GM03348 (cell line): ENCODE results near the gene B3GNT4.
A peak's percentile ranks its signal among the peaks of the same experiment; 100 is the strongest.
"Not testable (repeated sequence)": the region's sequence is repeated elsewhere in the genome, so short reads cannot be mapped to it uniquely, and the experiment has no call there.

Source experiments
- DNase-seq: peaks from one replicate; pipeline ENCODE4 v3.0.0; 2012; ENCODE audit warnings: low spot score

B3GNT4 gene

GRCh38 chr12:122216445-122216844 lies 12.9 kb downstream of the B3GNT4 start:
- no peak for DNase-seq

GRCh38 chr12:122225683-122226365 lies 22.3 kb downstream of the B3GNT4 start, which contains the start of gene DIABLO:
Gene DIABLO (minus strand): TSS chr12:122226052. CDS start chr12:122226014, 38 bp downstream.
- peak; percentile 100 for DNase-seq

DNA sequence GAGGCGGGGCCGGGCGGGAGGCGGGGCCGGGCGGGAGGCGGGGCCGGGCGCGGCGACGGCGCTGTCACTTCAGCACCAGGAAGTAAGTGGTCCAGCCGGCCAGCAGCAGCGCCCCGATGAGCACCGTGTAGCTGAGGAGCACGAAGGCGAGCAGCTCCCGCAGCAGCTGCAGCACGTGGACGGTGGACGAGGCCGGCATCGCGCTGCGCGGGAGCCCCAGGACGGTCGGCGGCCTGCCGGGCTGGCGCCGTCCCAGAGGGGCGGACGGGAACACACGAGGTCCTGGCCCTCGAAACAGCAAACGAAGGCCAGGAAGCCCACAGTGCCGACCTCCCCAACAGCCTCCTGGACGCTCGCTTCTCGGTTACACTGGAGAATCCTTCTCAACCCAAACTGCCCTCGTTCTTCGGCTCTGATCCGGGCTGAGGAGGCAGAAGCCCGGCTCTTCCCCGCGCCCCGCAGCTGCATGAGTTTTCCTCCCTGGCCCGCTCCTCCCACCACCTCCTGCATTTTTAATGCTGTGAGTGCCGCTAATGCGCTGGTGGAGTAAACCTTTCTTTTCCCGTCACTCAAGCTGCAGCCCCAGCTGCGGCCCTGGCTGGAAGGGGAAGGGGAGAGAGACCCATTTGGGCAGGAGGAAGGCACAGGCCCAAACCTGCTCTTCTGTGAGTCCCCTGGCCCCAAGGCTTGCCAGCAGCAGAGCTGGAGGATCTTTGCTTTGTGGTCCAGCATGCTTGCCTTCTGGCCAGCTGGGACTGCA lies 23.0 kb downstream of the B3GNT4 start:
- no peak for DNase-seq

DNA sequence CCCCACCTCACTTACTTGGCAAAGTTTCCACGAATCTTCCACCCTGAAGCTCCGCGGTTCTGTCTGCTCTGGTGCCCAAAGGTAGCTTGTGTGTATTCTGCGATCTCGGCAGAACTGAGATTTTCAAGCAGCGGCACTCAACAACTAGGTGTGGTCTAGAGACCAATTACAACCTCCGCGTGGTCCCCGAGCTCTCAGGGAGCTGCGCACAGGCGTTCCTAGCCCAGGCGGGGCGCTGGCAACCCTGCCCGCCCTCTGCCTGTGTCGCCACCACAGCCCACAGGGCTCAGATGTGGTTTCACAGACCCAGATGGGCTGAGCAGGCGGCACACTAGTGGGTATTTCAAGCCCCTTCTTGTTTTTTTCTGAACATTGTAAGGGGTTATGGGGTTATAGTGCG lies 23.8 kb downstream of the B3GNT4 start:
- DNase-seq: no peak

GRCh38 chr12:122228092-122228491 lies 24.6 kb downstream of the B3GNT4 start:
- no peak for DNase-seq

- DNase-seq: no peak
These were observed 27.3 kb downstream of the B3GNT4 start for GRCh38 chr12:122230798-122231197.

- no peak for DNase-seq
These were observed 29.2 kb downstream of the B3GNT4 start for GRCh38 chr12:122232691-122233090.

- no peak for DNase-seq
These were observed 32.2 kb downstream of the B3GNT4 start for GRCh38 chr12:122235741-122236140.

DNA sequence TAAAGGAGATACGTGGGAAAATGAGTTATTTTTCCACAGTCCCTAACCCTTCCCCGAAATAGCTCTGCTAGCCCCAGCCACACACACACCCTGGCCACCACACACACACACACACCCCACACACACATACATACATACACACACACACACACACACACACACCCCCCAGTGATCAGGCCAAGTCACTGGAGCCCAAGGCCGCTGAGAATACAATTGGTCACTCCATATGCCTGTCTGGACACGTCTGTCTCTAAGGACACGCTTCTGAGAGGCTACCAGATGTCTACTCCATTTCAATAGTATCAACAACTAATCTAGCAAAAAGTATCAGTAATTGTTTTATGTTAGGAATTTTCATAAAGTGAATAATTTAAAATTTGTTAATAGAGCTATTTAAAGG lies 35.4 kb downstream of the B3GNT4 start:
- DNase-seq: no peak

- DNase-seq: no peak
These were observed 40.5 kb downstream of the B3GNT4 start for GRCh38 chr12:122243965-122244364.

DNA sequence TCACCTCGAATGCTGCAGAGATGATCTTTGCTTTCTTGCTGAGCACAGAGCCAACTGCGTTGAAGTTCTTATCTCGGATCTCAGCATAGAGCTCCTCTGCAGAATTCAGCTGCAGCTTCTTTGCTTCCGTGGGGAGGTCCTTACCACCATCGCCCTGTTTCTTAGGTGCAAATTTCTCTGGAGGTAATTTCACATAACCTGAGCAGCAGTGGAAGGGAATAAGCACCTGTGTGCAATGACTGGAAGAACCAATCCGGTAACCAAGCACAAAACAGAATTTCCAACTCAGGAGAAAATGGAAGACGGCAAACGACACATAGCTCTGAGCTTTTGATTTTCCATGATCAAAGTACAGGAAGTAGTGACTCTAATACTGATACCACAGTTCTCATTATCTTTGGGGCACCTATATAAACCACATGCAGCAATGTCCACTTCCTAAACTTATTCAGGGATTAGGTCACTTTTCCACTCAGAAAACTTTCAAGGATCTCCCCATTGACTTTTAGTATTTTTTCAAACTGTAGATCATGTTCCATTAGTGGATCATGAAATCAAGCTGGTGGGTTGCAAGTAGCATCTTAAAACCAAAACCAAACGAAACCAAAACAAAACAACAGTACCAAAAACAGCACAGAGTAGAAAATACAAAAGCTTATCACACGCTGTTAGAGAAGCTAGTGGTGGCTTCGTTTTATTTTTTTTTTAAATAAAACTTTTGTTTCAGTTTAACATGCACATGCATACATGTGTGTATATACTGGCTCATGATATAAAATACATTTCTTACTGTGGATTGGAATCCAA lies 41.3 kb downstream of the B3GNT4 start:
- peak; percentile 13 for DNase-seq

DNA sequence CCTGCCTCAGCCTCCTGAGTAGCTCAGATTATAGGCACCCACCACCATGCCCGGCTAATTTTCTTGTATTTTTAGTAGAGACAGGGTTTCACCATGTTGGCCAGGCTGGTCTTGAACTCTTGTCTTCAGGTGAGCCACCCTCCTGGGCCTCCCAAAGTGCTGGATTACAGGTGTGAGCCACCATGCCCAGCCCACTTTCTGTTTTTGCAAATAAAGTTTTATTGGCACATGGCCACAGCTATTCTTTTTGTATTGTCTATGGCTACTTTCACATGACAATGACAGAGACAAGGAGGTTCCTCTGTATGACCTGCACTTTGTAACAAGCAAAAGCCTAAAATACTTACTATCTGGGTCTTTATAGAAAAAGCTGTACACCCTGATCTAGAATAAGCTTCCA lies 42.0 kb downstream of the B3GNT4 start:
- no peak for DNase-seq

GRCh38 chr12:122250047-122250446 lies 46.5 kb downstream of the B3GNT4 start:
- DNase-seq: no peak

- DNase-seq: no peak
These were observed 47.0 kb downstream of the B3GNT4 start for GRCh38 chr12:122250536-122250935.

DNA sequence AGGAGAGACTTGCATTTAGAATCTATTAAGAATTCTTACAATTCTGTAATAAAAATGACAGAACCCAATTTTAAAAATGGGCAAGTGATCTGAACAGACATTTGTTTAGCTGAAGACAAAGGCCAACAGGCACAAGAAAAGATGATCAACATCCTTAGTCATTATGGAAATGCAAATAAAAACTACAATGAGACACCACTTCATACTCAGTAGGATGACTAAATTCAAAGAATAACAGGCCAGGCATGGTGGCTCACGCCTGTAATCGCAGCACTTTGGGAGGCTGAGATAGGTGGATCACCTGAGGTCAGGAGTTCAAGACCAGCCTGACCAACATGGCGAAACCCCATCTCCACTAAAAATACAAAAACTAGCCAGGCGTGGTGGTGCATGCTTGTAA lies 55.0 kb downstream of the B3GNT4 start:
- not testable (repeated sequence) for DNase-seq
